T-cell (primary cell): Measurements from ENCODE around the gene FAM187B. TPM values are rescaled to one million over a fixed set of nuclear protein-coding genes. Genes with fewer than 3 reads are reported as not detected.

Source experiments
- ATAC-seq, 4 experiments: fragments of 200-7000 bp in 3 of 4; fragments of 150-1000 bp in 1 of 4; cut with Tn5 transposase; replicated peaks in 1 of 4; 1 replicate in 3 of 4; 2 replicates in 1 of 4; pipeline ENCODE4 v1.10.0; 2021; ENCODE audit warnings: moderate library complexity in 3 of 4, mild to moderate bottlenecking in 2 of 4, moderate number of reproducible peaks in 1 of 4
- CTCF ChIA-PET, 2 donors: fragments of 300-600 bp; sonication (Branson Sonifier 250); formaldehyde crosslinking; loops; one replicate each; lab custom pipeline; 2022; ENCODE audit warnings: antibody characterized with exemption in 2 of 2; lab: Charles Lee
- POLR2A ChIA-PET, 2 donors: fragments of 300-600 bp; sonication (Branson Sonifier 250); formaldehyde crosslinking; loops; one replicate each; lab custom pipeline; 2022; ENCODE audit warnings: antibody characterized with exemption in 2 of 2; lab: Charles Lee
- DNase-seq, 35 experiments: peaks; one replicate each; pipeline versions ENCODE4 v3.0.0 to v3.0.0-alpha.2; 2013 to 2023
- H3K27ac ChIP-seq: one replicate; pipeline ENCODE4 v1.5.1; 2013; ENCODE audit warnings: low read length
- H3K27me3 ChIP-seq, 2 experiments: replicated peaks in 1 of 2; 1 replicate in 1 of 2; 2 replicates in 1 of 2; pipeline versions ENCODE4 v1.6.1 to v1.7.0; 2013; ENCODE audit warnings: low read length in 1 of 2, mixed read lengths in 1 of 2; ENCODE audit not compliant: control insufficient read depth in 2 of 2, insufficient read depth in 2 of 2; ENCODE audit errors: extremely low read depth in 1 of 2
- H3K36me3 ChIP-seq, 2 donors: 1 replicate in 1 of 2; 2 replicates in 1 of 2; pipeline versions ENCODE4 v1.6.1 to v1.7.0; 2013; ENCODE audit warnings: low read length in 1 of 2; ENCODE audit not compliant: control insufficient read depth in 2 of 2, insufficient read depth in 1 of 2; ENCODE audit errors: extremely low read depth in 1 of 2
- H3K4me1 ChIP-seq, 2 experiments: 1 replicate in 1 of 2; 2 replicates in 1 of 2; pipeline versions ENCODE4 v1.6.1 to v1.7.0; 2013; ENCODE audit warnings: low read length in 2 of 2, mixed read lengths in 1 of 2; ENCODE audit not compliant: insufficient read depth in 2 of 2, control insufficient read depth in 1 of 2; ENCODE audit errors: extremely low read depth in 1 of 2
- H3K4me3 ChIP-seq, 2 donors: 1 replicate in 1 of 2; 2 replicates in 1 of 2; pipeline versions ENCODE4 v1.5.1 to v1.7.0; 2013; ENCODE audit warnings: mild to moderate bottlenecking in 2 of 2, low read length in 1 of 2, moderate library complexity in 1 of 2; ENCODE audit not compliant: control insufficient read depth in 1 of 2; ENCODE audit errors: extremely low read depth in 1 of 2
- H3K9me3 ChIP-seq: 2 replicates; pipeline ENCODE4 v1.7.0; 2013
- H3K27ac Mint-ChIP-seq, 2 donors: one replicate each; pipeline ENCODE4 v1.8.0; 2020 to 2021; ENCODE audit warnings: mild to moderate bottlenecking in 2 of 2, mixed read lengths in 2 of 2
- H3K27me3 Mint-ChIP-seq, 2 donors: one replicate each; pipeline ENCODE4 v1.8.0; 2021 to 2022; ENCODE audit warnings: mixed read lengths in 2 of 2
- H3K36me3 Mint-ChIP-seq: one replicate; pipeline ENCODE4 v1.8.0; 2021; ENCODE audit warnings: mixed read lengths
- H3K4me1 Mint-ChIP-seq, 3 donors: one replicate each; pipeline ENCODE4 v1.8.0; 2020 to 2022; ENCODE audit warnings: mixed read lengths in 3 of 3, mild to moderate bottlenecking in 1 of 3
- H3K4me3 Mint-ChIP-seq, 3 donors: one replicate each; pipeline ENCODE4 v1.8.0; 2020 to 2022; ENCODE audit warnings: mild to moderate bottlenecking in 3 of 3, mixed read lengths in 3 of 3, moderate library complexity in 3 of 3
- H3K9me3 Mint-ChIP-seq, 3 donors: one replicate each; pipeline ENCODE4 v1.8.0; 2020 to 2022; ENCODE audit warnings: mixed read lengths in 3 of 3
- WGBS: methylation state at CpG from one replicate; pipeline ENCODE4 v1.1.5; 2013; ENCODE audit warnings: missing lambda C conversion rate; ENCODE audit not compliant: insufficient coverage; 5-methylcytosine and 5-hydroxymethylcytosine counted together
- total RNA-seq, 35 experiments: library from RNA in 6 of 35; stranded (reverse) in 6 of 35; fragments of 120-200 nt in 1 of 35; gene quantifications; one replicate each; pipeline versions ENCODE4 v1.2.1 to v1.2.4 and lab custom pipeline; 2013 to 2026

Gene FAM187B
- total RNA-seq, 5 donors from 2014 or later (not counting 1 experiment from before 2014, with no cell fraction given) = not detected

- Histone ChIP-seq H3K4me3 (no peak overlapping the region), H3K27ac (no peak overlapping the region), H3K27me3 (no peaks in the 10 kb centered on the region), H3K36me3 (peaks cover 0 to 6% of the 10 kb centered on the region in 2 donors), H3K4me1 (peaks cover 0 to 13% of the 10 kb centered on the region in 2 experiments), H3K9me3 (no peaks in the 10 kb centered on the region)
- WGBS = 50% methylated on average over 1 of the region's 2 CpGs
- ATAC-seq = no peak
- ChIA-PET POLR2A (interaction anchor here in 1 of 2 donors (0.7 kb wide), 1 partner anchor 70 kb away, joined by 5 read pairs; no protein-coding TSS in a partner anchor), CTCF (interaction anchor here (0.6 to 0.7 kb wide), 4 partner anchors 67 to 195 kb away, joined by 3 to 4 read pairs (median 3); partner anchors contain the start of gene FFAR1 (in 1 of the 2))
- Mint-ChIP-seq H3K4me1 (peaks cover 31 to 44% (median 36%) of the 10 kb centered on the region in 3 donors), H3K9me3 (no peaks in the 10 kb centered on the region), H3K27me3 (no peaks in the 10 kb centered on the region), H3K36me3 (peaks cover 12% of the 10 kb centered on the region), H3K4me3 (no peak overlapping the region), H3K27ac (peak overlapping the region; percentile 8 to 80)
- no peak for DNase-seq
These were observed 28.0 kb upstream of the FAM187B start for GRCh38 chr19:35256566-35256965.

GRCh38 chr19:35254341-35255297 is 26.1 kb upstream of the FAM187B start:
- Histone ChIP-seq H3K4me3 (no peak overlapping the region), H3K36me3 (peaks cover 0 to 1% of the 10 kb centered on the region in 2 donors), H3K27ac (no peak overlapping the region), H3K4me1 (peaks cover 0 to 23% of the 10 kb centered on the region in 2 experiments), H3K9me3 (no peaks in the 10 kb centered on the region), H3K27me3 (peaks cover 0 to 4% of the 10 kb centered on the region in 2 experiments)
- Mint-ChIP-seq H3K4me1 (peaks cover 43 to 55% (median 51%) of the 10 kb centered on the region in 3 donors), H3K9me3 (no peaks in the 10 kb centered on the region), H3K27ac (peak overlapping the region in 1 of 2 donors; percentile 66), H3K27me3 (peaks cover 0 to under 1% of the 10 kb centered on the region in 2 donors), H3K4me3 (no peak overlapping the region), H3K36me3 (peaks cover 15% of the 10 kb centered on the region)
- CTCF ChIA-PET = interaction anchor here in 1 of 2 donors (0.5 kb wide), 1 partner anchor 100 kb away, joined by 5 read pairs; no protein-coding TSS in a partner anchor
- no peak for ATAC-seq
- POLR2A ChIA-PET = no interaction called here
- WGBS = 92% methylated on average over 15 of the region's 17 CpGs
- peak in 1 of 35 experiments; percentile 11 for DNase-seq

GRCh38 chr19:35253316-35254286 is 25.1 kb upstream of the FAM187B start:
- Mint-ChIP-seq H3K9me3 (no peaks in the 10 kb centered on the region), H3K27me3 (peaks cover 1 to 3% of the 10 kb centered on the region in 2 donors), H3K4me1 (peaks cover 49 to 64% (median 59%) of the 10 kb centered on the region in 3 donors), H3K4me3 (peak overlapping the region in 1 of 3 donors; percentile 39), H3K27ac (no peak overlapping the region), H3K36me3 (peaks cover 15% of the 10 kb centered on the region)
- CTCF ChIA-PET = interaction anchor here in 1 of 2 donors (0.5 to 0.6 kb wide), 2 partner anchors 99 to 243 kb away, joined by 5 to 6 read pairs; no protein-coding TSS in a partner anchor
- Histone ChIP-seq H3K9me3 (no peaks in the 10 kb centered on the region), H3K36me3 (no peaks in the 10 kb centered on the region), H3K4me3 (no peak overlapping the region), H3K27ac (no peak overlapping the region), H3K27me3 (peaks cover under 1 to 13% of the 10 kb centered on the region in 2 experiments), H3K4me1 (peaks cover 0 to 31% of the 10 kb centered on the region in 2 experiments)
- DNase-seq (peak in 1 of 35 experiments; percentile 12), ATAC-seq (no peak)
- POLR2A ChIA-PET = no interaction called here
- 93% methylated on average over 5 of the region's 9 CpGs for WGBS

GRCh38 chr19:35251456-35251855 is 22.9 kb upstream of the FAM187B start:
- H3K4me3 Mint-ChIP-seq = peak overlapping the region in 1 of 3 donors; percentile 86
- CTCF ChIA-PET = interaction anchor here in 1 of 2 donors (0.6 to 0.9 kb wide), 2 partner anchors 12 to 848 kb away, joined by 3 to 9 read pairs; no protein-coding TSS in a partner anchor
- H3K36me3 Mint-ChIP-seq = peaks cover 14% of the 10 kb centered on the region
- peaks cover 3 to 31% of the 10 kb centered on the region in 2 experiments for H3K4me1 ChIP-seq
- ATAC-seq (no peak), DNase-seq (peak in 1 of 35 experiments; percentile 7)
- H3K9me3 ChIP-seq = no peaks in the 10 kb centered on the region
- POLR2A ChIA-PET = no interaction called here
- H3K27me3 Mint-ChIP-seq = peaks cover 3 to 5% of the 10 kb centered on the region in 2 donors
- H3K27ac Mint-ChIP-seq = peak overlapping the region; percentile 56 to 64
- H3K4me3 ChIP-seq = no peak overlapping the region
- WGBS = no CpG with 5 or more reads among the region's 2 CpGs
- H3K9me3 Mint-ChIP-seq = no peaks in the 10 kb centered on the region
- H3K27ac ChIP-seq = no peak overlapping the region
- peaks cover 39 to 63% (median 53%) of the 10 kb centered on the region in 3 donors for H3K4me1 Mint-ChIP-seq
- H3K36me3 ChIP-seq = no peaks in the 10 kb centered on the region
- peaks cover 2 to 26% of the 10 kb centered on the region in 2 experiments for H3K27me3 ChIP-seq

- DNase-seq (peak in 2 of 35 experiments; percentile 12 to 22), ATAC-seq (no peak)
- POLR2A ChIA-PET = interaction anchor here in 1 of 2 donors (0.6 kb wide), 1 partner anchor 11 kb away, joined by 3 read pairs; no protein-coding TSS in a partner anchor
- H3K27me3 ChIP-seq = peaks cover 2 to 26% of the 10 kb centered on the region in 2 experiments
- H3K27ac ChIP-seq = peak overlapping the region; percentile 90
- H3K9me3 Mint-ChIP-seq = no peaks in the 10 kb centered on the region
- H3K27ac Mint-ChIP-seq = peak overlapping the region; percentile 96 to 98
- no peaks in the 10 kb centered on the region for H3K36me3 ChIP-seq
- H3K27me3 Mint-ChIP-seq = peaks cover 3 to 5% of the 10 kb centered on the region in 2 donors
- peak overlapping the region; percentile 86 to 95 (median 91) for H3K4me3 Mint-ChIP-seq
- H3K4me1 ChIP-seq = peaks cover 3 to 31% of the 10 kb centered on the region in 2 experiments
- WGBS = 87% methylated on average over 30 of the region's 34 CpGs
- no peaks in the 10 kb centered on the region for H3K9me3 ChIP-seq
- H3K4me1 Mint-ChIP-seq = peaks cover 33 to 53% (median 42%) of the 10 kb centered on the region in 3 donors
- H3K36me3 Mint-ChIP-seq = peaks cover 13% of the 10 kb centered on the region
- CTCF ChIA-PET = interaction anchor here in 1 of 2 donors (0.9 kb wide), 1 partner anchor 10 kb away, joined by 3 read pairs; no protein-coding TSS in a partner anchor
- H3K4me3 ChIP-seq = no peak overlapping the region
These were observed 21.5 kb upstream of the FAM187B start for GRCh38 chr19:35249848-35250711.
